HFFc6 (cell line): ENCODE results near the gene AGR2. TPM values are rescaled to one million over a fixed set of nuclear protein-coding genes. Genes with fewer than 3 reads are reported as not detected.

Experiments
- DNase-seq: peaks from one replicate; pipeline ENCODE4 v3.0.0-alpha.2; 2018
- H3K27ac Mint-ChIP-seq: 2 replicates; pipeline ENCODE4 v1.8.0; 2020; ENCODE audit warnings: mild to moderate bottlenecking, mixed read lengths
- H3K27me3 Mint-ChIP-seq: 2 replicates; pipeline ENCODE4 v1.8.0; 2021; ENCODE audit warnings: mild to moderate bottlenecking, moderate library complexity, mixed read lengths; ENCODE audit not compliant: insufficient read depth
- H3K36me3 Mint-ChIP-seq: 2 replicates; pipeline ENCODE4 v1.8.0; 2021; ENCODE audit warnings: low read depth, mixed read lengths
- H3K4me1 Mint-ChIP-seq: 2 replicates; pipeline ENCODE4 v1.8.0; 2020; ENCODE audit warnings: low read depth, mixed read lengths
- H3K4me3 Mint-ChIP-seq: 2 replicates; pipeline ENCODE4 v1.8.0; 2020; ENCODE audit warnings: mild to moderate bottlenecking, moderate library complexity, mixed read lengths
- H3K9me3 Mint-ChIP-seq: 2 replicates; pipeline ENCODE4 v1.8.0; 2020; ENCODE audit warnings: mild to moderate bottlenecking, mixed read lengths
- CTCF ChIP-seq: fragments of 200-600 bp; sonication (generic); IDR thresholded peaks from 2 replicates; pipeline ENCODE4 v1.5.0; 2021; ENCODE audit warnings: antibody characterized with exemption, mild to moderate bottlenecking
- total RNA-seq, 6 experiments: library from RNA; stranded (reverse); fragmentation: NEBNext Ultra II Directional; extraction: Animal tissue kit (Norgen Biotek cat#: 25700); gene quantifications; 2 replicates in 1 of 6; 3 replicates in 5 of 6; pipeline ENCODE4 v1.2.3, GENCODE V29; 2021

Gene AGR2
- total RNA-seq, 6 experiments from 2014 or later: not detected

GRCh38 chr7:16753102-16753931 is 51.5 kb downstream of the AGR2 start, which contains the start of gene TSPAN13:
Gene TSPAN13, plus strand, starts transcription at chr7:16753755. Its CDS starts 213 bp downstream, at chr7:16753968.
- Mint-ChIP-seq H3K4me3 (peak within 1 kb of the TSS; percentile 87), H3K4me1 (peaks cover 37% of the 10 kb centered on the region), H3K27ac (peak within 1 kb of the TSS; percentile 42), H3K27me3 (no peaks in the 10 kb centered on the region; the same call in 1 of the 2 replicates), H3K9me3 (no peaks in the 10 kb centered on the region), H3K36me3 (no peaks in the 10 kb centered on the region)
- no peak for TF ChIP-seq CTCF
- DNase-seq: peak; percentile 54

- DNase-seq: no peak
- no peak for TF ChIP-seq CTCF
- H3K27me3 Mint-ChIP-seq: no peaks in the 10 kb centered on the region
- no peak overlapping the region for H3K27ac Mint-ChIP-seq
- peaks cover 25% of the 10 kb centered on the region for H3K4me1 Mint-ChIP-seq
- no peaks in the 10 kb centered on the region for H3K9me3 Mint-ChIP-seq
- no peaks in the 10 kb centered on the region for H3K36me3 Mint-ChIP-seq
- H3K4me3 Mint-ChIP-seq: no peak overlapping the region
Measured at GRCh38 chr7:16747102-16747501, 57.7 kb downstream of the AGR2 start.

GRCh38 chr7:16745645-16746044 is 59.2 kb downstream of the AGR2 start:
- no peak for TF ChIP-seq CTCF
- no peak overlapping the region for H3K4me3 Mint-ChIP-seq
- DNase-seq: no peak
- no peak overlapping the region for H3K27ac Mint-ChIP-seq
- H3K4me1 Mint-ChIP-seq: peaks cover 39% of the 10 kb centered on the region
- H3K27me3 Mint-ChIP-seq: no peaks in the 10 kb centered on the region
- no peaks in the 10 kb centered on the region for H3K9me3 Mint-ChIP-seq
- H3K36me3 Mint-ChIP-seq: no peaks in the 10 kb centered on the region

- no peaks in the 10 kb centered on the region for H3K36me3 Mint-ChIP-seq
- no peak overlapping the region for H3K4me3 Mint-ChIP-seq
- TF ChIP-seq CTCF: no peak
- H3K27me3 Mint-ChIP-seq: no peaks in the 10 kb centered on the region
- peak overlapping the region; percentile 34; the same call in 1 of the 2 replicates for H3K27ac Mint-ChIP-seq
- peaks cover 49% of the 10 kb centered on the region for H3K4me1 Mint-ChIP-seq
- H3K9me3 Mint-ChIP-seq: no peaks in the 10 kb centered on the region
- DNase-seq: no peak
Measured at GRCh38 chr7:16744518-16745250, 60.1 kb downstream of the AGR2 start.

GRCh38 chr7:16743236-16743635 is 61.6 kb downstream of the AGR2 start:
- Mint-ChIP-seq H3K27me3 (no peaks in the 10 kb centered on the region), H3K27ac (peak overlapping the region; percentile 76), H3K36me3 (no peaks in the 10 kb centered on the region), H3K4me3 (peak overlapping the region; percentile 55), H3K4me1 (peaks cover 61% of the 10 kb centered on the region), H3K9me3 (no peaks in the 10 kb centered on the region)
- TF ChIP-seq CTCF: no peak
- peak; percentile 32 for DNase-seq
